GM13976 (cell line): ENCODE measurements around the gene CLEC16A.

Experiments used
- DNase-seq: peaks from one replicate; pipeline ENCODE4 v3.0.0; 2012; ENCODE audit warnings: low spot score
- in situ Hi-C: fragments of 300-500 bp; cut with MboI; formaldehyde crosslinking; loops from one replicate; pipeline ENCODE4 v1.12.0; 2022; ENCODE audit warnings: low sequenced_read_pairs, mixed read lengths, inconsistent platforms; ENCODE audit not compliant: unreplicated experiment
- TF ChIP-seq, protein P1 (sequence below): IDR thresholded peaks from 2 replicates; pipeline ENCODE4 v1.5.1; 2012; ENCODE audit warnings: borderline replicate concordance, mild to moderate bottlenecking; ENCODE audit not compliant: insufficient read depth; ENCODE audit errors: extremely low read depth, missing control alignments, control extremely low read depth

Gene CLEC16A

DNA sequence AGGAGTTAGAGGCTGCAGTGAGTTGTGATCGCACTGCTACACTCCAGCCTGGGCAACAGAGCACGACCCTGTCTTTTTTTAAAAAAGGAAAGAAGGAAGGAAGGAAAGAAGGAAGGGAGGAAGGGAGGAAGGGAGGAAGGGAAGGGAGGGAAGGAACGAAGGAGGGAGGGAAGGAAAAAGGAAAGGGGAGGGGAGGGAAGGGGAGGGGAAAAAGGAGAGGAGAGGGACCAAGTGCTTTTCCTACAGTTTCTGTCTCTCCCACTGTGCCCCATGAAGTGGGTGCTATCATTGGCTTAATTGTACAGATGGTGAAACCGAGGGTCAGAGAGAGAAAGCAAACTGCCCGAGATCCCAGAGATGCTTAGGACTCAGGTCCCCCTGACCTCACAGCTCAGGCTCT is 254.0 kb downstream of the CLEC16A start:
- TF ChIP-seq, protein P1, sequence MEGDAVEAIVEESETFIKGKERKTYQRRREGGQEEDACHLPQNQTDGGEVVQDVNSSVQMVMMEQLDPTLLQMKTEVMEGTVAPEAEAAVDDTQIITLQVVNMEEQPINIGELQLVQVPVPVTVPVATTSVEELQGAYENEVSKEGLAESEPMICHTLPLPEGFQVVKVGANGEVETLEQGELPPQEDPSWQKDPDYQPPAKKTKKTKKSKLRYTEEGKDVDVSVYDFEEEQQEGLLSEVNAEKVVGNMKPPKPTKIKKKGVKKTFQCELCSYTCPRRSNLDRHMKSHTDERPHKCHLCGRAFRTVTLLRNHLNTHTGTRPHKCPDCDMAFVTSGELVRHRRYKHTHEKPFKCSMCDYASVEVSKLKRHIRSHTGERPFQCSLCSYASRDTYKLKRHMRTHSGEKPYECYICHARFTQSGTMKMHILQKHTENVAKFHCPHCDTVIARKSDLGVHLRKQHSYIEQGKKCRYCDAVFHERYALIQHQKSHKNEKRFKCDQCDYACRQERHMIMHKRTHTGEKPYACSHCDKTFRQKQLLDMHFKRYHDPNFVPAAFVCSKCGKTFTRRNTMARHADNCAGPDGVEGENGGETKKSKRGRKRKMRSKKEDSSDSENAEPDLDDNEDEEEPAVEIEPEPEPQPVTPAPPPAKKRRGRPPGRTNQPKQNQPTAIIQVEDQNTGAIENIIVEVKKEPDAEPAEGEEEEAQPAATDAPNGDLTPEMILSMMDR: no peak
- in situ Hi-C loops: no loop called here
- no peak for DNase-seq

DNA sequence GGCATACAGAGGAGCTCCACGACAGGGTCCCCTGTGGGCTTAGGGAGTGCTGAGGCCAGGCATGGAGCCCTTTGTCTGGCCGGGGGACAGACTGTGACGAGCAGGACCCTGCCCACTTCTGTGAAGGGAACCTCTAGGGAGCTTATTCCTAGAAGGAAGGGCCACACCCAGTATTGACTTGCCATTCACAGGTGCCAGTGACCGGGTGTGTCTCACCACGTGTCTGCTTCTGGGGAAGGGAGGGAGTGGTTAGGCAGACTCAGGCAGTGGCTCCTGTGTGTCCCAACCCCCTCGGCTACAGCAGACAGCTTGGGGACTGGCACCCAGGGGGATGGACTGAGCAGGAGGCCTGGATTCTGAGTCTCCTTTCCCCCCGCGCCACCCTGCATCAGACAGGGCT is 254.5 kb downstream of the CLEC16A start:
- DNase-seq: no peak
- in situ Hi-C loops: no loop called here
- TF ChIP-seq, protein P1: no peak

DNA sequence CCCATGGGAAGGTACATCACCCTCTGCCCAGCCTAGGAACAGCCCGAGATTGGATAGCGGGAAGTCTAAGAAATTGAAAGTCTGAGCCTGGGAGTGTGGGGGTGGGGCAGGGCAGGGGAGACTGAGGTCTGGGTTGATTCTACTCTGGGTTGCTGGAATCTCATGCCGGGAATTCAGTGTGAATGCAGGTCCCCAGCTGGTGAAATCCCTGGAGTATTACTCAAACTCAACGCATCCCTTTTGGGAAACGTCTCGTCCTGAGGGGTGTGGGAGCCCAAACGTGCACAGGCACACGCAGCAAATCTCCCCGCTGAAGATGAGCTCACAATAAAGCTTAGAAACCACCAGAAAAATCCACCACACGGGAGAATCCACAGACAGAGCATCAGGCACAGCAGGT is 256.2 kb downstream of the CLEC16A start:
- DNase-seq: no peak
- TF ChIP-seq, protein P1: no peak
- in situ Hi-C loops: no loop called here

DNA sequence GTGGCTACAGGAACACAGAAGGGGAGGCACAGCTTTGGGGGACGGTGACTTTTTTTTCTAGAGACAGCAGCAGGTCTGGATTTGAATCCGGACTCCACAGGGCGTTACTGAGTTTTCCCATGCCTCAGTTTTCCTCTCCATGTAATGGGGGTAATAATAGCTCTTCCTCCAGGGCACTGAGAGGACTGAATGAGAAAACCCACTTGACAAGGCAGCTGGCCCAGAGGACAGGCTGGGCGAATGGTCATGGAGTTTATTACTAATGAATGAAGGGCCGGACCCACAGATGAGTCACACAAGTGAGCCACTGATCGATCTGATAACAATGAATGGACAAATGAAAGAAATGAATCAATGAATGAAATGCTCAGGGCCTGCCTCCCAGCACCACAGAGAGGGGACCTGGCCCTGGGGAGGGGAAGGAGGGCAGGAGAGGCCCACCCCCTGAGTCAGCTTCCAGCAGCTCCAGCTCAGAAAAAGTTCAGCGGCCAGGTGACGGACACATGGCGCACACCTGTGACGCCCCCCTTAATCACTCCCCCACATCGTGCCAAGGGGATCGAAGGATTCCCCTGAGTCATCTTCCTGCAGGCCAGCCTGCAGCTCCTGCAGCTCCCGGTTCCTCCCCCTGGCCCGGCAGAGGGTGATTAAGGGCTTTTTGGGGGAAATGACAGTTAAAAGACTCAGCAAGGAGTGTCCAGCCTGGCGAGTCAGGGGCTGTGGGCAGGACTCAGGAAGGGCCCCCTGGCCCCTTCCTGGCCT is 257.3 kb downstream of the CLEC16A start:
- DNase-seq: no peak
- TF ChIP-seq, protein P1: no peak
- in situ Hi-C loops: no loop called here

DNA sequence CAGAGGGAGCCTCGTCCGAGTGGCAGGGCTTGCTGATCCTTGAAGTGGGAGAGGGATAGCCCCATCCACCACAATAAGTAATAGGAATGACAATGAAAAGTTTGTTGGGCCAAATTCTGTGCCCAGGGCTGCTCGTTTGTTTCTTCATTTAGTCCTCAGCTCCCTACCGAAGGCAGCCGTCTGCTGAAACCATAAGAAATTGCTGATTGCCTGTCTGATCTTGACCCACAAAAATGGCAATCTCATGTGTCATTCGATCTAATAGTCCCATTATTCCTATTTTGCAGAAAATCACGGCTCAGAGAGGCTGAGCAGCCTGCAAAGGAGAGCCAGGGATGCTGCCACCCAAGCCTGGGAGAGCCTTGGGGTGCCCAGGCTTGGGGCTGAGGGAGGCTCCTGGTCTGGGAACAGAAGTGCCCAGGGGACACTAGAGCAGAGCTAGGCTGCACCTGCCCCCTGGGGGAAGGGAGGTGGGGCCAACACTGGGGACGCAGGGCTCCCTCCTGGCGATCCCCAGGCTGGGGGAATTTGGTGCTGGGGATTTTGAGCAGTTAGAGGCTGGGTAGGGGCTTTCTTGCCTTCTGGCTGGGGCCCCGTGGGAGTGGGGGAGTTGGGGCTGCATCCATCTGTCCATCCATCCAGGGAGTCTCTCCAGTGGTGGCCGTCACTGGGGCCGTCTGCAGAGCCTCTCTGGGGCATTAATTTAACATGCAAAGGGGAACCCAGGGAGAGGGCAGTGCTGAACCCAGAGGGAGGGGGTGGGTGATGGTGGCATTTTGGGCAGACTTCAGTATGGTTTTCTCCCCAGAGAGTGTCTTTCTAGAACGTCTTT is 258.1 kb downstream of the CLEC16A start:
- TF ChIP-seq, protein P1: no peak
- DNase-seq: peak; percentile 73
- in situ Hi-C loops: no loop called here

DNA sequence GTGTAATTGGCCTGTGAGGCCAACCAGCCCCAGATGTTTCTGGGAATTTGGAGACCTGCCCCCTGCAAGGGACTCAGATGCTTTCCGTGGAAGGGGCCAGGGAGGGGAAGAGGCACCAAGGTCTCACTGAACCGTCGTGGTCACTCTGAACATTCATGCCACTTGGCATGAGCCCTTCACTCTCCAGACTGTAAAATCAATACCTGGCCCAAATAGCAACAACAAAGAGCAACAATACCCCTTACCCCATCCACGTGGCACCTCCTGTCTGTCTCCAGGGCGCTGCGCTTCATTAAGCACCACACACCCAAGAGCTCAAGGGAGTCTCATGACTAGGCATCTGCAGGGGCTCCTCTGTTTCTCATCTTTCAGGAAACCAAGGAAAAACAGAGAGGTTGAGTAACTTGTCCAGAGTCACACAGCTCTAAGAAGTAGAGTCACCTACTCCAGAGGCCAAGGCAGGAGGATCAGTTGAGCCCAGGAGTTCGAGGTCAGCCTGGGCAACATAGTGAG is 258.8 kb downstream of the CLEC16A start:
- TF ChIP-seq, protein P1: no peak
- DNase-seq: no peak
- in situ Hi-C loops: no loop called here
